GM21447 (cell line): ENCODE data around the gene PTDSS2.
A peak's percentile ranks its signal among the peaks of the same experiment; 100 is the strongest.
"Not testable (repeated sequence)": the region's sequence is repeated elsewhere in the genome, so short reads cannot be mapped to it uniquely, and the experiment has no call there.

ENCODE experiments used
- ATAC-seq: cut with Tn5 transposase; IDR thresholded peaks from one replicate; pipeline ENCODE4 v1.9.1; 2021; ENCODE audit not compliant: unreplicated experiment

Gene PTDSS2

DNA sequence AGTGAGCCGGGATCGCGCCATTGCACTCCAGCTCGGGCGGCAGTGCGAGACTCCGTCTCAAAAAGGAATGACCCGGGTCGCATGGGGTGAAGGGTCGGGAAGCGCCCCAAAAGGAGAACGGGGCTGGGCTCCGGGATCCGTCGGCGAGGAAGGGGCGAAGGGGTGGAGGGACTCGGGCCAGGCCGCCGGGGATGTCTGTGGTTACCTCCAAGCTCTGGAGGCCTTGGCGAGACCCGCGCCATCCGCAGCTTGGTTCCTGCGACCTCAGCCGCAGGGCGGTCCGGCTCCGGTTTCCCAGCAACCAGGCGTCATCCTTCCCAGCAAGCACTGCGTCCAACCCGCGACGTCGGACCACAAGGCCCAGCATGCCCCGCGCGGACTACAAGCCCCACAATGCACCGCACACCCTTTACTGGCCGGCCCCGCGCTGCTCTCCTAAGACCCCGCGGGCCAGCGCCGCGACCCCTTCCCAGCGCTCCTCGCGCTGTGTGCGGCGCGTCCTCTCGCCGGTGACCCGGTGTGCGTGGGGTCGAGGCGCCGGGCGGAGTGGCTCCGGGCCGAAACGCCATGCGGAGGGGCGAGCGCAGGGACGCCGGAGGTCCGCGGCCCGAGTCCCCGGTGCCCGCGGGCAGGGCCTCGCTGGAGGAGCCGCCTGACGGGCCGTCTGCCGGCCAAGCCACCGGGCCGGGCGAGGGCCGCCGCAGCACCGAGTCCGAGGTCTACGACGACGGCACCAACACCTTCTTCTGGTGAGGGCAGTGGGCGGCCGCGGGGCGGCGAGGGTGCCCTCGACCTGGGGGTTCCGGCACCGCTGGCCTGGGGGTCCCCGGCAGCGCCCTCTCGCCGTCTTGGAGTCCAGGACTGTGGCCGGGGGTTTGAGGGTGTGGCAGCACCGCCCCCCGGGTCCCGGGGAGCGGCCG lies at the start of gene PTDSS2:
Gene PTDSS2, plus strand, starts transcription at position 391 of the 920 bp plus-strand sequence. Its CDS starts 177 bp downstream, at position 568.
- ATAC-seq: peak; percentile 76

DNA sequence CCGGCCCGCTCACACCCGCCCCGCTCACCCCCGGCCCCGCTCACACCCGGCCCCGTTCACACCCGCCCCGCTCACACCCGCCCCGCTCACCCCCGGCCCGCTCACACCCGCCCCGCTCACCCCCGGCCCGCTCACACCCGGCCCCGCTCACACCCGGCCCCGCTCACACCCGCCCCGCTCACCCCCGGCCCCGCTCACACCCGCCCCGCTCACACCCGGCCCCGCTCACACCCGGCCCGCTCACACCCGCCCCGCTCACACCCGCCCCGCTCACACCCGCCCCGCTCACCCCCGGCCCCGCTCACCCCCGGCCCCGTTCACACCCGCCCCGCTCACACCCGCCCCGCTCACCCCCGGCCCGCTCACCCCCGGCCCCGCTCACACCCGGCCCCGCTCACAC lies 48.9 kb upstream of the PTDSS2 start:
- ATAC-seq: not testable (repeated sequence)

- no peak for ATAC-seq
These were observed 46.9 kb upstream of the PTDSS2 start for GRCh38 chr11:403021-403760.

DNA sequence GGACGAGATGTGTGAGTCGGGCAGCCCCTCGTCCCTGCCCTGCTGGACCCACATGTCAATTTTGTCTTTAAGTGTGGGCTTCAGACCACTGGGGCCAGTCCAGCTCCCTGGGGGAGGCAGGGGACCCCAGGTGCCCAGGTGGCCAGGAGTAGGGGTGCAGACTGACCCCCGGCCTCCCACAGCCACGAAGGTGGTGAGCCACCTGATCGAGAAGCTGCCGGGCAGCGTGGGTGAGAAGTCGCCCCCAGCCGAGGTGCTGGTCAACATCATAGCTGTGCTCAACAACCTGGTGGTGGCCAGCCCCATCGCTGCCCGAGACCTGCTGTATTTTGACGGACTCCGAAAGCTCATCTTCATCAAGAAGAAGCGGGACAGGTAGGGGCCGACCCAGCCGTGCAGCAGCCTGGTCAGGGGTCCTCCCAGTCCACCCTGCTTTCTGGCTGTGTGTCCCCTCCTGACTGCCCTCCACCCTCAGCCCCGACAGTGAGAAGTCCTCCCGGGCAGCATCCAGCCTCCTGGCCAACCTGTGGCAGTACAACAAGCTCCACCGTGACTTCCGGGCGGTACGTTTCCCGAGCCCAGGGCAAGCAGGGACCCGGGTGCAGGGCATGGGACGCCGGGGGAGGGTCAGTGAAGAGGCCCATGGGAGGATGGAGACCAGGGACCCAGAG lies 46.2 kb upstream of the PTDSS2 start:
- ATAC-seq: no peak

GRCh38 chr11:404551-405264 lies 45.4 kb upstream of the PTDSS2 start:
- no peak for ATAC-seq

DNA sequence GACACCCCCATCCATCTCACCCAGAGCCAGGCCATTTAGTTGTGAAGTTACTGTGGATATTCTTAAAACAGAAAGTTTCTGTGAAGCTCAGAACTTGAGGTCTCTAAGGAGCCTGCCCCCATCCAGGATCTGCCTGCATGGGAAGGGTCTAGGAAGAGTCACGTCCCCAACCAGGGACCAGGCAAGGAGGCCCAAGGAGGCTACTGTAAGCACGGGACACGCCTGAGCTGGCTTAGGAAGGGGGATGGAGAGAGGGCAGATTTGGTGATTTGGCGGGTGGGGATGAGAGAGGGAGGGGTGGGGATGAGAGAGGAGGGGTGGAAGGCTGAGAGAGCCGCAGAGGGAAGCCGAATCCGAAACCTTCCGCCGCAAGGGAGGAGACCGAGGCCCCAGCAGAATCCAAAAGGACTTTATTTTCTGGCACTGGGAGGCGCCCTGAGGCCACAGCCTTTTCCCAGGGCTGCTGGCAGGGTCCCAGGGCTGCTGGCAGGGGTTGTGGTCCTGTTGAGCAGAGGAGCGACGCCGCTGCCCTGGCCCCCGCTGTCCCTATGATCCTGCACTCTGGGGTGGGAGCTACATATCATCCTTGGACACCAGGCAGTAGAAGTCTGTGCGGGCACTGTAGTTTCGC lies 44.6 kb upstream of the PTDSS2 start:
- ATAC-seq: no peak

DNA sequence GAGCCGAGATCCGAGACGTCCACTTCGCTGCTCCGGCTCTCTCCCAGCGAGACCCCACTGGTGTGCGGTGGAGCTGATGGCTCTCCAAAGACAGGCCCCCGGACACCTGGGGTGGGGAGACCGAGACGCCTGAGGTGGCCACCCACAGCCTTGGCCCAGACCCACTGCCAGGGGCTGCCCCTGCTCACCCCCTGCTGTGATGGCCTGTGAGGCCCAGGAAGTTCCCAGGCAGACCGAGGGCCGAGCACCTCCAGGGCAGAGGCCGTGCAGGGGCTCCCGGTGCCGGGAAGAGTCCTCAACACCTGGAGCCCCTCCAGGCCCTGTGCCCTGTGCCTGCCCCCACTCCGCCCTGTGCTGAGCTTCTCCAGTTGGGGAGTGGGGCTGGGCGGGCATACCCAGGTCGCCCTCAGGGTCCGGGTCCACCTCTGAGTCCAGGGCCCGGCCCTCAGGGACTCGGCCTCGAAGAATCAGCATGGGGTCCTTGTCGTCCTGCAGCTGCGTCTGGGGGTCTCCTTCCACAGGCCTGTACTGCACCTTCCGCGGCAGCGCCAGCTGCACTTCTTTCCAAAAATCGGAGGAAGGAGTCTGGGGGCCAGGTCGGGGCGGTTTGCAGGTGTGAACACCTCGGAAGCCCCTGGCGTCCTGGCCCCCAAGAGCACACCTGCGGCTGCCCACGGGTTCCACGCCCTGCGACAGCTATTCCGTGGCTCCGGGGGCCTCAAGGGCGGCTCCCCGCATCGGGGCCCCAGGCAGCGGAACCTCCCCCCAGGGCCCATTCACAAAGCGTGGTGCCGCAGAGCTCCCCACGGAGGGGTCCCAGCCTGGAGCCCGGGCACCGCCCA lies 43.9 kb upstream of the PTDSS2 start:
- ATAC-seq: no peak

DNA sequence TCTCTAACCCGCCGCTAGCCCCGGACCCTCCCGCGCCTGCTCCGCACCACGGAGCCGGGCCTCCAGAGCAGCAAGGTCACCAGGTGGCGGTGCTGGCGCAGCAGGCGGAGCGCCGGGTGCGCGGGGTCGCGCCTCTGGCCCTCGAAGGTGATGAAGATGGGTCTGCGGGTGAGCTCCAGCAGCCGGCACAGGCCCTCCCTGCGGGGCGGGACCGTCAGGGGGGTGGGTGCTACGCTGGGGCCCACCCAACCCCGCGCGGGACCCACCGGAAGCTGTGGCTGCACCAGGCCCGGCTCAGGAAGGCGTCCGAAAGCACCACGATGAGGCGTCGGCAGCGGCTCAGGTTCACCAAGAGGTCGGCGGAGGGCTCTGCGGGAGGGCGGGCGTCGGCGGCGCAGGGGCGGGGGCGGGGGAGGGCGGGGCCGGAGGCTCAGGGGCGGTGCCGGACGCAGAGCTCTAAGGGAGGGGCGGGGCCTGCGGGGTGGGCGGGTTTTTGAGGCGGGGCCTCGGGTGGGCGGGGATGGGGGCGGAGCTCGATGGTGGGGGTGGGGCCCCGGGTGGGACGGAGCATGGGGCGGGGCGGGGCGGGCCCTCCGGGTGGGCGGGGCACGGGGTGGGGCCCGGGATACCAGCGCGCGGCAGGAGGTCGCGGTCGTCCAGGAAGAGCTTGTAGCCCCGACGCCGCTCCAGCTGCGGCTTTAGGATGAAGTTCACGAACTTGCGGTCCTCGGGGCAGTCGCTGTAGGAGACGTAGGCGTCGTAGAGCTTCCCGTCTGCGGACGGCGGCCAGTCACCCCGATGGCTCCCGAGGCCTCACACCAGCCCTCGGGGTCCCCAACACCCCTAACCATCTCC lies 43.1 kb upstream of the PTDSS2 start:
- peak; percentile 68 for ATAC-seq

DNA sequence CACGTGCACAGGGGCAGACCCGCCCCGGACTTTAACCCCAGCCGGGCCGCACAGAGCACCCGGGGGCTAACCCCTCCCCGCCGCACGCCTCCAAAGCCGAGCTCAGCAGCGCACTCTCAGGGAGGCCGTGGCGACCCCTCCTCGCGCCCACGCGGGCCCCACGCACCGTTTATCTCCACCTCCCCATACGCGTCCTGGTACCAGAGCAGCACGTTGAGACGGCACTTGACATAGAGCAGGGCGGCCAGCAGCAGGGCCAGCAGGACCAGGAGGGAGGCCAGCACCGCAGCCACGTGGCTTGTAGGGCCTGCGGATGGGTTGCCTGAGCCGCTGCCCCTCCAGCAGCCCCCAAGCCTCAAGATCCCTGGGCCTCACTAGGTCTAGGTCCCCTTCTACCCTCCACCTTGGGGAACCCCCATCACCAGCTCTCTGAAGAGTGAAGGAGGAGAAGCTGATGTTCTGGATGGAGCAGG lies 42.4 kb upstream of the PTDSS2 start:
- ATAC-seq: no peak

DNA sequence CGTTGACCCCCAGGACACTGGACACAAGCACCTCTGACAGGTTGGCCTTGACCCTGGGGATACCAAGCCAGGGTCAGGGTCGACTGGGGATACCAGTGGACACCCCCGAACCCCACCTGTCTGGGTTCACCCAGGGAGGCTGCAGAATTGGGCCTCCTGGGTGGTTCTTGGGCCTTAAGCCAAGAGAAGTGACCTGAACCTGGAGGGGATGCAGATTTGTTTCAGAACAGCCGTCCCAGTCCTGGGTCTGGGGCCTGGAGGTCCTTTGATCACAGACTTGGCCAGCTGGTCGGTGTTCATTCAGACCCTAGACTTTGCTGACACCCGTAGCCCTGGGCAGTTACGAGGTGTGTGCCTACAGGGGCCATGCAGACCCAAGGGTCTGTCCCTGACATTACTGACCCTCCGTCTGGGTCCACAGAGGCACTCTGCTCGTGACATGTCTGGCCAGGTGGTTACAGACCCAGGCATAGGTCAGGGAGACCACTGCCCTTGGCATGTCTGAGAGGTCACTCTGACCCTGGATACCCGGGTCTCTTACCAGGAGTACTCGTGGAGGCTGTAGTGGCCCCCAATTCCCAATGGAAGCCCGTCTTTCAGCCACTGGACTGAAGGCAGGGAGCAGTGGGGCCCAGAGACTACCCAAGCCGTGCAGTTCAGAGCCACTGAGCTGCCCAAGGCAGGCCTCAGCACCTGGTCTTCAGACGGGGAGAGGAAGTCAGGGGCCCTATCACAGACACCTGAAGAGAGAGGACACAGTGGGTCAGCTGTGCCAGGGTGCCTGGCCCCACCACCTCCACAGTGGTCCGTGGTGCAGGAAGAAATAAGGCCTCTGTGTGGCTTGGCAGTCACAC lies 41.7 kb upstream of the PTDSS2 start:
- no peak for ATAC-seq

GRCh38 chr11:409008-409599 lies 41.0 kb upstream of the PTDSS2 start:
- ATAC-seq: no peak

DNA sequence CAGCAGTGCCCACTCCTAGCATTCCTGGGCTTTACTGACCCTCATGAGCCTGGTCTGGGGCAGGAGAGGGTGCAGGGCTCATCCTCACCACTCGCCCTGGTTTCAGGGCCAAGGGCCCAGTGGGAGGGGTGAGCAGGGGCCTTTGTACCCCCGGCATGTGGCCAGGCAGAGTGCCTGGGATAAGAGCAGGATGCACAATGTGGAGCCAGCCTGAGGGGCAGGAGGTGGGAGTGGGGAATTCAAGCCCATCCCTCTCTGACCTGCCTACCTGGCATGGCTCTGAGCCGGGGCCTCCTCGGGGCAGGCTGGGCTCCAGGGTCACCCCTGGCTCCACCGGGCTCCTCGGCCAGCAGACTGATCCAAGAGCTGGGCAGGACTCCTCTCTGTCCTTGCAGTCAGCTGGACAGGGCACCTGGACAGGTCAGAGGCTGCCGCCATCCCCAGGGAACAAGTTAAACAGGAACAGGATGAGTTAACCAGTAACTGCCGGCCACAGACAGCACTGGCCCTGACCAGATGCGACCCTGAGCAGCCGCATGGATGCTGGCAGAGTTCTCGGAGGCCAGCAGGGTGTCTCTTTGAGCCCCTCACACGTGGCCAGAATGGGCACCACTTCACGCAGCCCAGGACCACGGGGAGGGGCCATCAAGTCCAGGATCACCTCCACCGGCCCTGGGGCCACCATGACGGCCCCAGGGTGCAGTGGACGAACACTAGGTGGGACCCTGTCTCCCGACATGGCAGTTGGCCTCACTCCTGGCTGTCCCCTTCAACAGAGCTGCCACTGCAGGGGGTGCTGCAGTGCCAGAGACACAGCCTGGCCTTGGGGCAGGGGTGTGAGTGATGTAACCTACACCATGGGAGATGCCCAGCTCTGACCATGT lies 40.2 kb upstream of the PTDSS2 start:
- ATAC-seq: no peak

DNA sequence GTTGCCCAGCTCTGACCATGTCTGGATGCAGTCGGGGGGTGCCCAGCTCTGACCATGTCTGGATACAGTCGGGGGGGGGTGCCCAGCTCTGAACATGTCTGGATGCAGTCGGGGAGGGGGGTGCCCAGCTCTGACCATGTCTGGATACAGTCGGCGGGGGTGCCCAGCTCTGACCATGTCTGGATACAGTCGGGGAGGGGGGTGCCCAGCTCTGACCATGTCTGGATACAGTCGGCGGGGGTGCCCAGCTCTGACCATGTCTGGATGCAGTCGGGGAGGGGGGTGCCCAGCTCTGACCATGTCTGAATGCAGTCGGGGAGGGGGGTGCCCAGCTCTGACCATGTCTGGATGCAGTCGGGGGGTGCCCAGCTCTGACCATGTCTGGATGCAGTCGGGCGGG lies 39.4 kb upstream of the PTDSS2 start:
- not testable (repeated sequence) for ATAC-seq

GRCh38 chr11:411520-411919 lies 38.6 kb upstream of the PTDSS2 start:
- ATAC-seq: not testable (repeated sequence)

DNA sequence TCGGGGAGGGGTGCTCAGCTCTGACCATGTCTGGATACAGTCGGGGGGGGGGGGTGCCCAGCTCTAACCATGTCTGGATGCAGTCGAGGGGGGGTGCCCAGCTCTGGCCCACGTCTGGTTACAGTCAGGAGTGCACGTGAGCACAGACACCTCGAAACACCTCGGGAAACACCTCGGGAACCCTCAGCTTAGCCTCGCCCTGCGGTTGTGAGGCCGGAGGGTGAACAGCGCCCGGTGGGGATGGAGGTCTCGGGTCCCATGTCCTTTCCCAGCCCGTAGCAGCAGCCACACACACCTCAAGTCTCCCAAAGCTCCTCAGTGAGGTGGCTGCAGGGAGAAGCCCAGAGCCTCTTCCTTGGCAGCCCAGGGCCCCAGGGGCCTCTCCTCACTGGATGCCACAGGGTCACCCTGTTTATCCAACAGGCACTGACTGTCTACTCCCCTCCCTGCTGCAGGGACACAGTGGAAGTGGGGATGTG lies 37.4 kb upstream of the PTDSS2 start:
- no peak for ATAC-seq
